Measurements from ENCODE around the gene CHEK1.

DNA sequence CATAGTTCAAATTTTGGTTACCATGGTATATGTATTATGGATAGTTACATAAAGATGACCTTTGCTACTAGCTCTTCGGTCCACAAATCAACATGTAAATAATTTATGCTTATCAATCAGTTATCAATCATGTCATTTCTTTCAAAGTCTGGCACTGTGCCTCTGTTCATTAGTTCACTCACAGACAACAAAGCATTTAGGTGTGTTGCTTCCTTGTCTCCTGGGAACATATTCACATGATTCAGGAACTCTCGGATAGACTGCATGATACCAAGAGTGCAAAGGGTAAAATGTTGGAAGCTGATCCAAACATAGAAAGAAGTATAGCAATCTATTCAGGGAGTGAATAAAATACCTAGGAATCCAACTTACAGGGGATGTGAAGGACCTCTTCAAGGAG is 70.0 kb downstream of the CHEK1 start:
- TF ChIP-seq, protein P1, sequence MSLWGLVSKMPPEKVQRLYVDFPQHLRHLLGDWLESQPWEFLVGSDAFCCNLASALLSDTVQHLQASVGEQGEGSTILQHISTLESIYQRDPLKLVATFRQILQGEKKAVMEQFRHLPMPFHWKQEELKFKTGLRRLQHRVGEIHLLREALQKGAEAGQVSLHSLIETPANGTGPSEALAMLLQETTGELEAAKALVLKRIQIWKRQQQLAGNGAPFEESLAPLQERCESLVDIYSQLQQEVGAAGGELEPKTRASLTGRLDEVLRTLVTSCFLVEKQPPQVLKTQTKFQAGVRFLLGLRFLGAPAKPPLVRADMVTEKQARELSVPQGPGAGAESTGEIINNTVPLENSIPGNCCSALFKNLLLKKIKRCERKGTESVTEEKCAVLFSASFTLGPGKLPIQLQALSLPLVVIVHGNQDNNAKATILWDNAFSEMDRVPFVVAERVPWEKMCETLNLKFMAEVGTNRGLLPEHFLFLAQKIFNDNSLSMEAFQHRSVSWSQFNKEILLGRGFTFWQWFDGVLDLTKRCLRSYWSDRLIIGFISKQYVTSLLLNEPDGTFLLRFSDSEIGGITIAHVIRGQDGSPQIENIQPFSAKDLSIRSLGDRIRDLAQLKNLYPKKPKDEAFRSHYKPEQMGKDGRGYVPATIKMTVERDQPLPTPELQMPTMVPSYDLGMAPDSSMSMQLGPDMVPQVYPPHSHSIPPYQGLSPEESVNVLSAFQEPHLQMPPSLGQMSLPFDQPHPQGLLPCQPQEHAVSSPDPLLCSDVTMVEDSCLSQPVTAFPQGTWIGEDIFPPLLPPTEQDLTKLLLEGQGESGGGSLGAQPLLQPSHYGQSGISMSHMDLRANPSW (CRISPR knock-in tag; conservative IDR thresholded peaks at IDR 0.05; ENCODE audit: low read depth): no peak
- TF ChIP-seq TEAD1 (CRISPR knock-in tag; IDR thresholded peaks at IDR 0.05): no peak
- TF ChIP-seq, protein P2, sequence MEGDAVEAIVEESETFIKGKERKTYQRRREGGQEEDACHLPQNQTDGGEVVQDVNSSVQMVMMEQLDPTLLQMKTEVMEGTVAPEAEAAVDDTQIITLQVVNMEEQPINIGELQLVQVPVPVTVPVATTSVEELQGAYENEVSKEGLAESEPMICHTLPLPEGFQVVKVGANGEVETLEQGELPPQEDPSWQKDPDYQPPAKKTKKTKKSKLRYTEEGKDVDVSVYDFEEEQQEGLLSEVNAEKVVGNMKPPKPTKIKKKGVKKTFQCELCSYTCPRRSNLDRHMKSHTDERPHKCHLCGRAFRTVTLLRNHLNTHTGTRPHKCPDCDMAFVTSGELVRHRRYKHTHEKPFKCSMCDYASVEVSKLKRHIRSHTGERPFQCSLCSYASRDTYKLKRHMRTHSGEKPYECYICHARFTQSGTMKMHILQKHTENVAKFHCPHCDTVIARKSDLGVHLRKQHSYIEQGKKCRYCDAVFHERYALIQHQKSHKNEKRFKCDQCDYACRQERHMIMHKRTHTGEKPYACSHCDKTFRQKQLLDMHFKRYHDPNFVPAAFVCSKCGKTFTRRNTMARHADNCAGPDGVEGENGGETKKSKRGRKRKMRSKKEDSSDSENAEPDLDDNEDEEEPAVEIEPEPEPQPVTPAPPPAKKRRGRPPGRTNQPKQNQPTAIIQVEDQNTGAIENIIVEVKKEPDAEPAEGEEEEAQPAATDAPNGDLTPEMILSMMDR (IDR thresholded peaks at IDR 0.05): no peak

Data from WTC11 (cell line).